Breast epithelium (tissue), 3 donors: Measurements from ENCODE around the gene FGGY.

ENCODE experiments used
- CTCF ChIP-seq, 3 donors: fragments of 450-650 bp; IDR thresholded peaks; one replicate each; pipeline ENCODE4 v1.5.1; 2016 to 2017; ENCODE audit warnings: antibody characterized with exemption in 3 of 3, mild to moderate bottlenecking in 3 of 3, moderate library complexity in 3 of 3
- POLR2A ChIP-seq: fragments of 450-650 bp; IDR thresholded peaks from one replicate; pipeline ENCODE4 v1.6.1; 2016; ENCODE audit warnings: antibody characterized with exemption, mild to moderate bottlenecking, moderate library complexity
- POLR2AphosphoS5 ChIP-seq, 3 donors: sonication (generic); formaldehyde crosslinking; IDR thresholded peaks; one replicate each; pipeline ENCODE4 v1.6.1; 2017; ENCODE audit warnings: antibody characterized with exemption in 3 of 3

- no peak for TF ChIP-seq CTCF (IDR thresholded peaks at IDR 0.05)
- no peak for TF ChIP-seq POLR2A
- TF ChIP-seq POLR2AphosphoS5 (IDR thresholded peaks at IDR 0.05), result no peak
Observed at GRCh38 chr1:59561796-59562195, 264.9 kb downstream of the FGGY start.
